Memory B cell (primary cell): Measurements from ENCODE around the gene OR52E6.

Experiments
- ATAC-seq: fragments of 150-1000 bp; cut with Tn5 transposase; 2 replicates; pipeline ENCODE4 v1.10.0; 2021; ENCODE audit warnings: low read depth, mild to moderate bottlenecking, moderate library complexity
- DNase-seq, 2 donors: peaks; one replicate each; pipeline ENCODE4 v3.0.0; 2022; ENCODE audit warnings: low spot score in 2 of 2
- H3K27ac Mint-ChIP-seq: one replicate; pipeline ENCODE4 v1.8.0; 2022; ENCODE audit warnings: mild to moderate bottlenecking, moderate library complexity, mixed read lengths
- H3K27me3 Mint-ChIP-seq: one replicate; pipeline ENCODE4 v1.8.0; 2022; ENCODE audit warnings: mixed read lengths
- H3K36me3 Mint-ChIP-seq: one replicate; pipeline ENCODE4 v1.8.0; 2022; ENCODE audit warnings: mild to moderate bottlenecking, mixed read lengths
- H3K4me1 Mint-ChIP-seq: one replicate; pipeline ENCODE4 v1.8.0; 2022; ENCODE audit warnings: mixed read lengths
- H3K4me3 Mint-ChIP-seq: one replicate; pipeline ENCODE4 v1.8.0; 2022; ENCODE audit warnings: mild to moderate bottlenecking, moderate library complexity, mixed read lengths
- H3K9me3 Mint-ChIP-seq: one replicate; pipeline ENCODE4 v1.8.0; 2022; ENCODE audit warnings: mixed read lengths

The OR52E6 gene

DNA sequence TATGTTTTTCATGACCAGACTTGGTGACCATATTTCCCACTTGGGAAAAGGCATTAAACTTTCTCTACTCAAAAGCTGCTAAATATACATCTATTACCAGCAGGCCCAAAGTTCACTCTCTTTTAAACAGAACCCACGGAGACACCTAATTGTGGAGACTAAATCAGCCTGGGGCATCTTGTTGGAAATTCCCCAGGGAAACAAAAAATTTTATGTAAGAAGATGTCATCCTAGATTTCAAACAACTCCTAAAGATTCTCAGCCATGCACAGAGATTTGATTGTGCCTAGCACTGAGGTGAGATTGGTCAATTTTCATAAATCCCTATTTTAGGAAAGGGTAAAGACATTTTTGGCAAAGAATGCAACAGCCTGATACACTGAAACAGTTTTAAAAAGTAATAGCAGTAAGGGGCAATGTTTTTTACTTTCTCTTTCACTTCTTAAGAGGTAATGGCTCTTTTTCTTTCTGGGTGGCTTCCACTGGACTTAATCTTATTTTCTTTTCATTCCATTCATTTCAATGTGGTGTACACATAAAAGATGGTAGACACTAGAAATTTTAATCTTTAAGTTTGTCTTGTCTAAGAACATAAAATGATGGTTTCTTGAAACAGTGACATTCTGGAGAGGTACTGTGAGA, 23.3 kb downstream of the OR52E6 start:
- Mint-ChIP-seq H3K36me3 (no peaks in the 10 kb centered on the region), H3K27me3 (peaks cover 3% of the 10 kb centered on the region), H3K27ac (no peak overlapping the region), H3K4me3 (peak overlapping the region; percentile 72), H3K4me1 (peaks cover 5% of the 10 kb centered on the region), H3K9me3 (no peaks in the 10 kb centered on the region)
- ATAC-seq (no peak), DNase-seq (no peak)

DNA sequence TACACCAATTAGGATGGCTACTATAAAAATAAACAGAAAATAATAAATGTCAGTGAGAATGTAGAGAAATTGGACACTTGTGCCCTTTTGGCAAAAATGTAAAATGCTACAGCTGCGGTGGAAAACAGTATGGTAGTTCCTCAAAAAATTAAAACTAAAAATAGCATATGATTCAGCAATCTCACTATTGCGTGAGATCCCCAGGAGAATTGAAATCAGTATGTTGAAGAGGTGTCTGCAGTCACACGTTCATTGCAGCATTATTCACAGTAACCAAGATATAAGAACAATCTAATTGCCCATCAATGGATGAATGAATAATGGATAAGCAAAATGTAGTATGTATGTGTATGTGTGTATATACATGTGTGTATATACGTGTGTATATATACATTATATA, 26.2 kb downstream of the OR52E6 start:
- Mint-ChIP-seq H3K9me3 (no peaks in the 10 kb centered on the region), H3K36me3 (no peaks in the 10 kb centered on the region), H3K27ac (peak overlapping the region; percentile 46), H3K4me1 (peaks cover 5% of the 10 kb centered on the region), H3K4me3 (no peak overlapping the region), H3K27me3 (no peaks in the 10 kb centered on the region)
- DNase-seq (no peak), ATAC-seq (peak; percentile 74)

DNA sequence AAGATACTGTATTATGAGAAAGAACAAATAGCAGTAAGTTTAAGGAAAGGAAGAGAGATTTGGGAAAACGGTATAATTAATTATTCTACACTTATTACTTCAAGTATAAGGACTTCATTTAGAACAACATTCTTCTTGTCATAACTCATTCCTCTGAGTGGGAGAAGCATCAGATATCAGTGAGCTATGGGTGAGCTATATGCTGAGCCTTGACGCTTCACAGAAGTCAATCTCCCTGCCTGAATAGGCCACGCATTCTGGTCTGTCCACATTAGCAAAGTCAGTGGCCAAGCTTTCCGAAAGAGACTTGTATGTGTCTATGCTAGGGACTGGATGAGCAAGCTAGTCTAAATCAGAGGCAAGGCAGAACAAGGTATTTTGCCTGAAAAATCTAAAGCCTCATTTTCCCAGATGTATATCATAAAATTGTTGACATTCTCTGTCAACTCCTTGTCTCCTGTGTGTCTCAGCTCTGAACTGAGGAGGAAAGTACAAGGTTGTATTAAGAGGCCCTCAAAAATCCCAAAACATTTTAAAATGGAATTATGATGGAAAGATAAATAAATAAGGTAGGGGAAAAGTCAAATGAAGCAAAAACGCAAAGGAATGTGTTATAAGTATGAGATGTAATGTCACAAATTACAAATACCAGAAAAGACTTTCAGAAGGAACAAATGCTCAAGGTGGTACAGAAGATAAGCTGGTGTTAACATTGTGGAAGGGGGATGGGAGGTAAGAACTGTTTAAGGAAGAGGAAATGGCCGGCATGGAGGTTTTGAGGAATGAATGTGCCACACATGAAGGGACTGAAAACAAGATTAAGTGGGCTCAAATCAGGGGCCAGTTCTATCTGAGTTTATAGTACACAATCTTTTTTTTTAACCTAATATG, 31.5 kb downstream of the OR52E6 start:
- Mint-ChIP-seq H3K9me3 (no peaks in the 10 kb centered on the region), H3K4me3 (no peak overlapping the region), H3K4me1 (peaks cover 15% of the 10 kb centered on the region), H3K27ac (peak overlapping the region; percentile 10), H3K36me3 (no peaks in the 10 kb centered on the region), H3K27me3 (peaks cover 6% of the 10 kb centered on the region)
- DNase-seq (no peak), ATAC-seq (no peak)

- ATAC-seq (peak; percentile 22), DNase-seq (peak in 1 of 2 donors; percentile 3)
- Mint-ChIP-seq H3K27ac (no peak overlapping the region), H3K27me3 (peaks cover 8% of the 10 kb centered on the region), H3K4me1 (peaks cover 12% of the 10 kb centered on the region), H3K36me3 (peaks cover 2% of the 10 kb centered on the region), H3K4me3 (peak overlapping the region; percentile 84), H3K9me3 (peaks cover 5% of the 10 kb centered on the region)
Measured at GRCh38 chr11:5809122-5809519, 32.6 kb downstream of the OR52E6 start.

- DNase-seq (peak; percentile 74 to 78), ATAC-seq (peak; percentile 90)
- H3K27me3 Mint-ChIP-seq: peaks cover 8% of the 10 kb centered on the region
- peak within 1 kb of the TSS; percentile 84 for H3K4me3 Mint-ChIP-seq
- peaks cover 12% of the 10 kb centered on the region for H3K4me1 Mint-ChIP-seq
- no peak within 1 kb of the TSS for H3K27ac Mint-ChIP-seq
- peaks cover 3% of the 10 kb centered on the region for H3K36me3 Mint-ChIP-seq
- H3K9me3 Mint-ChIP-seq: peaks cover 6% of the 10 kb centered on the region
Measured at GRCh38 chr11:5808500-5809121, 33.1 kb downstream of the OR52E6 start, which contains the start of gene OR52N2. Gene OR52N2 (plus strand): TSS chr11:5808924. CDS start chr11:5820336, 11,412 bp downstream.

- Mint-ChIP-seq H3K4me3 (no peak overlapping the region), H3K27me3 (peaks cover 10% of the 10 kb centered on the region), H3K9me3 (peaks cover 9% of the 10 kb centered on the region), H3K36me3 (peaks cover 5% of the 10 kb centered on the region), H3K4me1 (peaks cover 12% of the 10 kb centered on the region), H3K27ac (no peak overlapping the region)
- DNase-seq (no peak), ATAC-seq (no peak)
Measured at GRCh38 chr11:5807580-5807979, 34.1 kb downstream of the OR52E6 start.

DNA sequence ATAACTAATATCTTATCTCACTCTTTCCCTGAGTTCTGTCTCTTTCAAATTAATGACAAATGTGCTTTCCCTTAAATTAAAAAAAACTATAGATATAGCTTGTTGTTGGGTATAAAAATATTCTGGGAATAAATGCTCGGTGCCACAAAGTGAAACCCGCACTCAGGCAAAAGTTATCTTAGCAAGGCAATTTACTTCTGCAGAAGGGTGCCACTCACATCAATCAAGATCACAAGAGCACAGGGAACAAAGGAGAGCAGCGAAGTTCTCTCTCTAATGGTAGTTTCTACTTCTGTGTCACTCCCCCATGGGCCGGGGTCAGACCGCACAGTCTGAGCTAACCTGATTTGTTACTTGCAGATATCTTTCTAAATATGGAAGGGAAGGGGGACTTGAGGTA, 37.7 kb downstream of the OR52E6 start:
- no peak for ATAC-seq
- H3K27ac Mint-ChIP-seq: no peak overlapping the region
- DNase-seq: no peak
- H3K4me3 Mint-ChIP-seq: no peak overlapping the region
- H3K36me3 Mint-ChIP-seq: peaks cover 5% of the 10 kb centered on the region
- peaks cover 15% of the 10 kb centered on the region for H3K27me3 Mint-ChIP-seq
- peaks cover 9% of the 10 kb centered on the region for H3K9me3 Mint-ChIP-seq
- peaks cover 8% of the 10 kb centered on the region for H3K4me1 Mint-ChIP-seq

DNA sequence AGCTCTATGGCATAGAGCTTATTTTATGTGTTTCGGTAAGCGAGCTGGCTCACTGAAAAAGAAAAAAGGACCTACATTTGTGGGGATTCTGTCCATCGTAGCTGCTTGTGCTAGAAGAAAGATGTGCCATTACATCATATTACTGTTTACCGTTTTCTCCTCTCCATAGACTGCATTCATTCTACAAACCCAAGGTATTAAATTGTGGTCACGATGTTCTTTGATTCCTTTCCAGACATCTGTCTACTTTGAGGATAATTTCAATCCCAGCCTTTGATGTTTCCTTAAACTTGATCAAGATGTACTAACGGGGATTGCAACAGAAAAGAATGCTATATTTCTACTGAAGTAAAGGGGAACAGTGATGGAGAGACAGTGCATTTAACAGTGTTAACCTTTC, 45.2 kb downstream of the OR52E6 start:
- no peaks in the 10 kb centered on the region for H3K4me1 Mint-ChIP-seq
- no peak for DNase-seq
- peaks cover 15% of the 10 kb centered on the region for H3K27me3 Mint-ChIP-seq
- H3K9me3 Mint-ChIP-seq: no peaks in the 10 kb centered on the region
- H3K36me3 Mint-ChIP-seq: no peaks in the 10 kb centered on the region
- no peak overlapping the region for H3K4me3 Mint-ChIP-seq
- ATAC-seq: no peak
- H3K27ac Mint-ChIP-seq: no peak overlapping the region

DNA sequence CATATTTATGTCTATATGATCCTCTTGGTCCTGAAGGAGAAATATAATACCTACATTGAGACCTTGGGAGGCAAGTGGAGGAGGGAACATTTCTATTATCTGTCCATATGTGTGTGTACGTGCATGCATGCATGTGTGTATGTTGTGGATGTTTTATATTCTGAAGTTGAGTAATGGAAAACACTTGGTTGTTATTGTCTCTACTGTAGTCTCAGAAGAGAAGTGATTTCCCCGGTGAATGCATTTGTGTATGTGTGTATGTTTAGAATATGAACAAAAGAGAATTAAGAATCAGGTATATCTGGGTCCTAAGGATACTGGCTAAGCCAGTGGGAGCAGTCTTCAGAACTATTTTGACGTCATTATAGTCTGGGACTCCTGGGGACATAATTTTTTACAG, 50.5 kb downstream of the OR52E6 start, which contains the start of gene OR52N1:
OR52N1 (minus strand) TSS at position 101 of the 400 bp plus-strand sequence. CDS start 2,449 bp downstream, outside the sequence.
- no peaks in the 10 kb centered on the region for H3K9me3 Mint-ChIP-seq
- H3K27ac Mint-ChIP-seq: no peak within 1 kb of the TSS
- ATAC-seq (no peak), DNase-seq (no peak)
- no peaks in the 10 kb centered on the region for H3K36me3 Mint-ChIP-seq
- H3K4me1 Mint-ChIP-seq: no peaks in the 10 kb centered on the region
- no peak within 1 kb of the TSS for H3K4me3 Mint-ChIP-seq
- H3K27me3 Mint-ChIP-seq: peaks cover 7% of the 10 kb centered on the region
